Ureter (tissue), 1 donor: ENCODE data around the gene NHSL1. TPM values are rescaled to one million over a fixed set of nuclear protein-coding genes. Genes with fewer than 3 reads are reported as not detected.

Source experiments
- total RNA-seq: library from RNA; stranded (reverse); gene quantifications from one replicate; pipeline ENCODE4 v1.2.4, GENCODE V29; 2023
- donor health status: DM: yes; HTN: yes; CAD: no.

The NHSL1 gene
- total RNA-seq, 1 donor from 2014 or later, result 25.1 TPM

Other genes with a start within 250 kb of the NHSL1 start
- not detected for gene SMIM28, start 121.6 kb downstream of the NHSL1 start, total RNA-seq
- 101 TPM for gene HEBP2, start 95.3 kb downstream of the NHSL1 start, total RNA-seq